ENCODE data around the gene ARHGAP9.
"Not testable (repeated sequence)": the region's sequence is repeated elsewhere in the genome, so short reads cannot be mapped to it uniquely, and the experiment has no call there.

The ARHGAP9 gene

GRCh38 chr12:57456737-57457490, 22.8 kb downstream of the ARHGAP9 start:
- DNase-seq (ENCODE audit: low read depth): no peak

GRCh38 chr12:57456145-57456700, 23.4 kb downstream of the ARHGAP9 start:
- no peak for DNase-seq (ENCODE audit: low read depth)

GRCh38 chr12:57455374-57456144, 24.1 kb downstream of the ARHGAP9 start:
- no peak for DNase-seq (ENCODE audit: low read depth)

GRCh38 chr12:57454566-57455373, 24.9 kb downstream of the ARHGAP9 start, which contains the start of gene INHBE:
Gene INHBE (plus strand): TSS chr12:57455307. CDS start chr12:57455537, 230 bp downstream.
- no peak for DNase-seq (ENCODE audit: low read depth)

GRCh38 chr12:57454213-57454565, 25.5 kb downstream of the ARHGAP9 start:
- no peak for DNase-seq (ENCODE audit: low read depth)

- DNase-seq (ENCODE audit: low read depth): no peak
Measured at GRCh38 chr12:57452937-57453509, 26.6 kb downstream of the ARHGAP9 start.

GRCh38 chr12:57452181-57452936, 27.3 kb downstream of the ARHGAP9 start:
- DNase-seq (ENCODE audit: low read depth): no peak

- no peak for DNase-seq (ENCODE audit: low read depth)
Measured at GRCh38 chr12:57451233-57451778, 28.4 kb downstream of the ARHGAP9 start.

- DNase-seq (ENCODE audit: low read depth): no peak
Measured at GRCh38 chr12:57450057-57450456, 29.6 kb downstream of the ARHGAP9 start.

GRCh38 chr12:57449375-57449774, 30.3 kb downstream of the ARHGAP9 start:
- DNase-seq (ENCODE audit: low read depth): no peak

GRCh38 chr12:57448669-57449068, 31.0 kb downstream of the ARHGAP9 start:
- DNase-seq (ENCODE audit: low read depth): no peak

GRCh38 chr12:57446292-57446960, 33.2 kb downstream of the ARHGAP9 start:
- no peak for DNase-seq (ENCODE audit: low read depth)

GRCh38 chr12:57444744-57445143, 34.9 kb downstream of the ARHGAP9 start:
- DNase-seq (ENCODE audit: low read depth): no peak

- DNase-seq (ENCODE audit: low read depth): not testable (repeated sequence)
Measured at GRCh38 chr12:57444337-57444736, 35.3 kb downstream of the ARHGAP9 start.

- no peak for DNase-seq (ENCODE audit: low read depth)
Measured at GRCh38 chr12:57441846-57442427, 37.7 kb downstream of the ARHGAP9 start.

- not testable (repeated sequence) for DNase-seq (ENCODE audit: low read depth)
Measured at GRCh38 chr12:57441393-57441792, 38.3 kb downstream of the ARHGAP9 start.

- no peak for DNase-seq (ENCODE audit: low read depth)
Measured at GRCh38 chr12:57439762-57440266, 39.9 kb downstream of the ARHGAP9 start.

- DNase-seq (ENCODE audit: low read depth): no peak
Measured at GRCh38 chr12:57438400-57438799, 41.3 kb downstream of the ARHGAP9 start.

- no peak for DNase-seq (ENCODE audit: low read depth)
Measured at GRCh38 chr12:57435293-57435692, 44.4 kb downstream of the ARHGAP9 start.
